ENCODE measurements around the gene IL1R2.

The IL1R2 gene

GRCh38 chr2:101952551-101952950 lies 39.2 kb upstream of the IL1R2 start:
- H3K27ac ChIP-seq, result no peak overlapping the region
- TF ChIP-seq CTCF (conservative IDR thresholded peaks at IDR 0.05), result no peak

- H3K27ac ChIP-seq, result no peak overlapping the region
- no peak for TF ChIP-seq CTCF (conservative IDR thresholded peaks at IDR 0.05)
Observed at GRCh38 chr2:101956465-101957438, 35.0 kb upstream of the IL1R2 start.

- TF ChIP-seq CTCF (conservative IDR thresholded peaks at IDR 0.05), result no peak
- no peak overlapping the region for H3K27ac ChIP-seq
Observed at GRCh38 chr2:101958061-101958460, 33.7 kb upstream of the IL1R2 start.

GRCh38 chr2:101960819-101961337 lies 30.9 kb upstream of the IL1R2 start:
- no peak for TF ChIP-seq CTCF (conservative IDR thresholded peaks at IDR 0.05)
- H3K27ac ChIP-seq, result no peak overlapping the region

GRCh38 chr2:101961338-101962191 lies 30.2 kb upstream of the IL1R2 start:
- no peak overlapping the region for H3K27ac ChIP-seq
- no peak for TF ChIP-seq CTCF (conservative IDR thresholded peaks at IDR 0.05)

GRCh38 chr2:101962309-101962708 lies 29.5 kb upstream of the IL1R2 start:
- TF ChIP-seq CTCF (conservative IDR thresholded peaks at IDR 0.05), result no peak
- no peak overlapping the region for H3K27ac ChIP-seq

- no peak overlapping the region for H3K27ac ChIP-seq
Observed at GRCh38 chr2:101963198-101963597, 28.6 kb upstream of the IL1R2 start.

More at GRCh38 chr2:101963198-101963597, 28.6 kb upstream of the IL1R2 start:
- no peak for TF ChIP-seq CTCF (conservative IDR thresholded peaks at IDR 0.05)
